ENCODE data around the gene NOBOX. TPM values are rescaled to one million over a fixed set of nuclear protein-coding genes. Genes with fewer than 3 reads are reported as not detected.

NOBOX gene
- total and polyA plus RNA-seq, 2 donors (not counting 1 experiment from before 2014, with no cell fraction given) = not detected

GRCh38 chr7:144384555-144385245 lies 18.8 kb downstream of the NOBOX start:
- H3K4me2 ChIP-seq (ENCODE audit: extremely low read depth, insufficient read depth, low read length) = no peak overlapping the region
- H3K4me1 ChIP-seq (ENCODE audit: control insufficient read depth, extremely low read depth, insufficient read depth, low read length) = no peaks in the 10 kb centered on the region
- H3K9ac ChIP-seq (ENCODE audit: insufficient read depth, low read length) = no peak overlapping the region
- H4K20me1 ChIP-seq (ENCODE audit: control insufficient read depth, extremely low read depth, insufficient read depth, low read length) = no peaks in the 10 kb centered on the region
- H3K79me2 ChIP-seq (ENCODE audit: control insufficient read depth, insufficient read depth, low read length) = no peaks in the 10 kb centered on the region
- no peak overlapping the region for H2AFZ ChIP-seq (ENCODE audit: low read length)
- TF ChIP-seq CTCF (conservative IDR thresholded peaks at IDR 0.05 in 1 of 2, IDR thresholded peaks at IDR 0.05 in 1 of 2; ENCODE audit: low read depth in 1 of 2, low read length in 2 of 2) = no peak
- TF ChIP-seq EZH2 (IDR thresholded peaks at IDR 0.05; ENCODE audit: low read length, missing control alignments) = no peak
- no peak overlapping the region for H3K4me3 ChIP-seq (replicated peaks in 1 of 4; ENCODE audit: control extremely low read depth in 1 of 4, insufficient read depth in 1 of 4, low read depth in 3 of 4, low read length in 4 of 4)
- no peak overlapping the region for H3K27ac ChIP-seq (ENCODE audit: insufficient read depth, low read length)
- no peaks in the 10 kb centered on the region for H3K27me3 ChIP-seq (ENCODE audit: control insufficient read depth, insufficient read depth, low read length)
- no peaks in the 10 kb centered on the region for H3K36me3 ChIP-seq (ENCODE audit: control insufficient read depth, insufficient read depth, low read length)
- no peaks in the 10 kb centered on the region for H3K9me3 ChIP-seq (ENCODE audit: control insufficient read depth, insufficient read depth, low read depth, low read length)
- DNase-seq (ENCODE audit: low read depth in 2 of 2) = peak in 1 of 2 donors; percentile 87

DNA sequence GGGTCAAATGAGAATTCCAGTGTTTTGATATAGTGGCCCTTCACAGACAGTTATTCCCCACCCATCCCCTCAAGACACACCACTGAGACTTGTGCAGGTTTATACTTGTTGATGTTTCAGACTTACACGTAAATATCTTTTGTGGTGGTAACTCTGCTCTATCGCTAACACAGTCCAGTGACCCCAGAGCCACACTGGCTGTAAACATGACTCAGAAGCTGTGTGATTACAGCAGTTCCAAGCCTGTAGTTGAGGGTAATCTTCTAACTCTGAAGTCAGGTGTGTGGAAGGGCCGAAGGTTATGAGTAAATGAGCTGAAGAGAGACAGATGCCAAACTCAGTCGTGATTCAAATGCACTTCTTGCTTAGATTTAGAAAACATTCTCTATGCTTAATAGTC lies 19.4 kb downstream of the NOBOX start:
- no peaks in the 10 kb centered on the region for H3K79me2 ChIP-seq (ENCODE audit: control insufficient read depth, insufficient read depth, low read length)
- H3K4me2 ChIP-seq (ENCODE audit: extremely low read depth, insufficient read depth, low read length) = no peak overlapping the region
- no peak overlapping the region for H3K27ac ChIP-seq (ENCODE audit: insufficient read depth, low read length)
- H3K4me3 ChIP-seq (replicated peaks in 1 of 4; ENCODE audit: control extremely low read depth in 1 of 4, insufficient read depth in 1 of 4, low read depth in 3 of 4, low read length in 4 of 4) = no peak overlapping the region
- no peak overlapping the region for H2AFZ ChIP-seq (ENCODE audit: low read length)
- no peaks in the 10 kb centered on the region for H4K20me1 ChIP-seq (ENCODE audit: control insufficient read depth, extremely low read depth, insufficient read depth, low read length)
- DNase-seq (ENCODE audit: low read depth in 2 of 2) = peak in 1 of 2 donors; percentile 67
- no peaks in the 10 kb centered on the region for H3K36me3 ChIP-seq (ENCODE audit: control insufficient read depth, insufficient read depth, low read length)
- TF ChIP-seq EZH2 (IDR thresholded peaks at IDR 0.05; ENCODE audit: low read length, missing control alignments) = no peak
- TF ChIP-seq CTCF (conservative IDR thresholded peaks at IDR 0.05 in 1 of 2, IDR thresholded peaks at IDR 0.05 in 1 of 2; ENCODE audit: low read depth in 1 of 2, low read length in 2 of 2) = no peak
- H3K4me1 ChIP-seq (ENCODE audit: control insufficient read depth, extremely low read depth, insufficient read depth, low read length) = no peaks in the 10 kb centered on the region
- no peak overlapping the region for H3K9ac ChIP-seq (ENCODE audit: insufficient read depth, low read length)
- H3K27me3 ChIP-seq (ENCODE audit: control insufficient read depth, insufficient read depth, low read length) = no peaks in the 10 kb centered on the region
- no peaks in the 10 kb centered on the region for H3K9me3 ChIP-seq (ENCODE audit: control insufficient read depth, insufficient read depth, low read depth, low read length)

GRCh38 chr7:144379776-144380384 lies 23.6 kb downstream of the NOBOX start:
- no peak for DNase-seq (ENCODE audit: low read depth in 2 of 2)
- Histone ChIP-seq H3K4me1 (ENCODE audit: control insufficient read depth, extremely low read depth, insufficient read depth, low read length) (no peaks in the 10 kb centered on the region), H3K79me2 (ENCODE audit: control insufficient read depth, insufficient read depth, low read length) (no peaks in the 10 kb centered on the region), H4K20me1 (ENCODE audit: control insufficient read depth, extremely low read depth, insufficient read depth, low read length) (no peaks in the 10 kb centered on the region), H3K27me3 (ENCODE audit: control insufficient read depth, insufficient read depth, low read length) (no peaks in the 10 kb centered on the region), H2AFZ (ENCODE audit: low read length) (no peak overlapping the region), H3K27ac (ENCODE audit: insufficient read depth, low read length) (no peak overlapping the region), H3K9ac (ENCODE audit: insufficient read depth, low read length) (no peak overlapping the region), H3K4me3 (replicated peaks in 1 of 4; ENCODE audit: control extremely low read depth in 1 of 4, insufficient read depth in 1 of 4, low read depth in 3 of 4, low read length in 4 of 4) (no peak overlapping the region), H3K4me2 (ENCODE audit: extremely low read depth, insufficient read depth, low read length) (no peak overlapping the region), H3K9me3 (ENCODE audit: control insufficient read depth, insufficient read depth, low read depth, low read length) (no peaks in the 10 kb centered on the region), H3K36me3 (ENCODE audit: control insufficient read depth, insufficient read depth, low read length) (no peaks in the 10 kb centered on the region)
- TF ChIP-seq EZH2 (IDR thresholded peaks at IDR 0.05; ENCODE audit: low read length, missing control alignments) (no peak), CTCF (conservative IDR thresholded peaks at IDR 0.05 in 1 of 2, IDR thresholded peaks at IDR 0.05 in 1 of 2; ENCODE audit: low read depth in 1 of 2, low read length in 2 of 2) (no peak)
